ENCODE measurements around the gene NFASC.

DNA sequence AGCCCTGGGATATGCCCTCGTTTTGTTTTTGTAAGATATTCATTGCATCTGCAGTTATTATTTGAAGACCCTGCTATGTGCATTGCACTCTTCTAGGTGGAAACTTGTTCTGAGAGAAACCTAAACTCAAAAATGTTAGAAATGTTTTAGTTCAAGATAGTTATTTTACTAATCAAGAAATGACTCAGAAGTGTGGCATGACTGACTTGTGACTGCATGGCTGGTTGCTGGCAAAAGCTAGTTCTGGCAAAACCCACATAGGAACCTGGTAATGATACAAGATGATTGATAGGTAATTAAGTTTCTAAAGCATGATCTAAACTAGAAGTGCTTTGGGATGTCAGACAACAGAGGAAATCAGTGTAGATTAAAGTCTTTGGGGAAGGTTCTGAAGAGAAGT, 33.8 kb upstream of the NFASC start:
- TF ChIP-seq, protein P1, sequence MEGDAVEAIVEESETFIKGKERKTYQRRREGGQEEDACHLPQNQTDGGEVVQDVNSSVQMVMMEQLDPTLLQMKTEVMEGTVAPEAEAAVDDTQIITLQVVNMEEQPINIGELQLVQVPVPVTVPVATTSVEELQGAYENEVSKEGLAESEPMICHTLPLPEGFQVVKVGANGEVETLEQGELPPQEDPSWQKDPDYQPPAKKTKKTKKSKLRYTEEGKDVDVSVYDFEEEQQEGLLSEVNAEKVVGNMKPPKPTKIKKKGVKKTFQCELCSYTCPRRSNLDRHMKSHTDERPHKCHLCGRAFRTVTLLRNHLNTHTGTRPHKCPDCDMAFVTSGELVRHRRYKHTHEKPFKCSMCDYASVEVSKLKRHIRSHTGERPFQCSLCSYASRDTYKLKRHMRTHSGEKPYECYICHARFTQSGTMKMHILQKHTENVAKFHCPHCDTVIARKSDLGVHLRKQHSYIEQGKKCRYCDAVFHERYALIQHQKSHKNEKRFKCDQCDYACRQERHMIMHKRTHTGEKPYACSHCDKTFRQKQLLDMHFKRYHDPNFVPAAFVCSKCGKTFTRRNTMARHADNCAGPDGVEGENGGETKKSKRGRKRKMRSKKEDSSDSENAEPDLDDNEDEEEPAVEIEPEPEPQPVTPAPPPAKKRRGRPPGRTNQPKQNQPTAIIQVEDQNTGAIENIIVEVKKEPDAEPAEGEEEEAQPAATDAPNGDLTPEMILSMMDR (IDR thresholded peaks at IDR 0.05; ENCODE audit: low read depth, low read length): no peak
- no peak for TF ChIP-seq EZH2phosphoT487 (IDR thresholded peaks at IDR 0.05; ENCODE audit: low read depth)
